HFF-Myc (cell line): ENCODE results near the gene PRKCD.

Source experiments
- DNase-seq: peaks from one replicate; pipeline ENCODE4 v3.0.0-alpha.2; 2011; ENCODE audit warnings: low read depth; ENCODE audit errors: extremely low read depth
- H3K4me3 ChIP-seq: replicated peaks from 2 replicates; pipeline ENCODE4 v1.5.1; 2011; ENCODE audit warnings: low read depth, mild to moderate bottlenecking, control low read depth, low read length
- CTCF ChIP-seq: IDR thresholded peaks from 2 replicates; pipeline ENCODE4 v1.5.1; 2012; ENCODE audit warnings: mild to moderate bottlenecking, low read depth, low read length, control low read depth; ENCODE audit errors: missing control alignments

The PRKCD gene

GRCh38 chr3:53180305-53181023, 19.5 kb downstream of the PRKCD start:
- TF ChIP-seq CTCF: no peak
- H3K4me3 ChIP-seq: no peak overlapping the region
- no peak for DNase-seq

- no peak overlapping the region for H3K4me3 ChIP-seq
- no peak for DNase-seq
- no peak for TF ChIP-seq CTCF
Measured at GRCh38 chr3:53181024-53181371, 20.0 kb downstream of the PRKCD start.

GRCh38 chr3:53181528-53181927, 20.5 kb downstream of the PRKCD start:
- H3K4me3 ChIP-seq: no peak overlapping the region
- TF ChIP-seq CTCF: no peak
- no peak for DNase-seq

GRCh38 chr3:53182764-53183355, 21.9 kb downstream of the PRKCD start:
- no peak for TF ChIP-seq CTCF
- no peak overlapping the region for H3K4me3 ChIP-seq
- no peak for DNase-seq

- DNase-seq: no peak
- H3K4me3 ChIP-seq: no peak overlapping the region
- TF ChIP-seq CTCF: no peak
Measured at GRCh38 chr3:53183514-53183913, 22.5 kb downstream of the PRKCD start.

- DNase-seq: no peak
- no peak for TF ChIP-seq CTCF
- H3K4me3 ChIP-seq: no peak overlapping the region
Measured at GRCh38 chr3:53184701-53185100, 23.7 kb downstream of the PRKCD start.
